GM18508 (cell line): ENCODE measurements around the gene NAGLU.
"Not testable (repeated sequence)": the region's sequence is repeated elsewhere in the genome, so short reads cannot be mapped to it uniquely, and the experiment has no call there.

Source experiments
- ATAC-seq: cut with Tn5 transposase; IDR thresholded peaks from one replicate; pipeline ENCODE4 v1.9.1; 2021; ENCODE audit warnings: moderate number of reproducible peaks; ENCODE audit not compliant: insufficient read depth, unreplicated experiment

Gene NAGLU

GRCh38 chr17:42543190-42544079 lies 7.4 kb downstream of the NAGLU start:
- ATAC-seq = no peak

- ATAC-seq = no peak
Measured at GRCh38 chr17:42544874-42545283, 8.8 kb downstream of the NAGLU start.

GRCh38 chr17:42545755-42546505 lies 9.9 kb downstream of the NAGLU start:
- ATAC-seq = not testable (repeated sequence)

- no peak for ATAC-seq
Measured at GRCh38 chr17:42547001-42547461, 11.0 kb downstream of the NAGLU start.

- no peak for ATAC-seq
Measured at GRCh38 chr17:42547698-42548069, 11.6 kb downstream of the NAGLU start.

- no peak for ATAC-seq
Measured at GRCh38 chr17:42548070-42548837, 12.2 kb downstream of the NAGLU start.

GRCh38 chr17:42548993-42549755 lies 13.1 kb downstream of the NAGLU start:
- ATAC-seq = no peak

- not testable (repeated sequence) for ATAC-seq
Measured at GRCh38 chr17:42552736-42553135, 16.7 kb downstream of the NAGLU start, which contains the start of gene HSD17B1. Gene HSD17B1 (plus strand): TSS chr17:42552923. CDS start chr17:42552934, 11 bp downstream.

- ATAC-seq = no peak
Measured at GRCh38 chr17:42553161-42553818, 17.2 kb downstream of the NAGLU start.

GRCh38 chr17:42553866-42554249 lies 17.8 kb downstream of the NAGLU start:
- no peak for ATAC-seq

- ATAC-seq = no peak
Measured at GRCh38 chr17:42554250-42555121, 18.4 kb downstream of the NAGLU start.

- no peak for ATAC-seq
Measured at GRCh38 chr17:42555122-42555622, 19.1 kb downstream of the NAGLU start.

- not testable (repeated sequence) for ATAC-seq
Measured at GRCh38 chr17:42555961-42556617, 20.0 kb downstream of the NAGLU start.

GRCh38 chr17:42559075-42559474 lies 23.0 kb downstream of the NAGLU start:
- no peak for ATAC-seq

- ATAC-seq = no peak
Measured at GRCh38 chr17:42560246-42560645, 24.2 kb downstream of the NAGLU start.

- ATAC-seq = no peak
Measured at GRCh38 chr17:42561897-42562387, 25.9 kb downstream of the NAGLU start, which contains the start of gene COASY. Gene COASY (plus strand): TSS chr17:42562148. CDS start chr17:42562623, 475 bp downstream.

GRCh38 chr17:42562388-42563142 lies 26.5 kb downstream of the NAGLU start:
- no peak for ATAC-seq
